H1 (cell line): ENCODE measurements around the gene USP20.

ENCODE experiments used
- ATF3 ChIP-seq: IDR thresholded peaks from 2 replicates; pipeline ENCODE4 v1.6.1; 2011; ENCODE audit warnings: low read depth, mild to moderate bottlenecking, low read length; ENCODE audit not compliant: insufficient read depth
- CREB1 ChIP-seq: IDR thresholded peaks from 2 replicates; pipeline ENCODE4 v1.6.1; 2012; ENCODE audit warnings: inconsistent platforms
- FOSL1 ChIP-seq: IDR thresholded peaks from 2 replicates; pipeline ENCODE4 v1.6.1; 2011; ENCODE audit warnings: mild to moderate bottlenecking, low read depth, low read length, moderate library complexity; ENCODE audit not compliant: insufficient read depth
- GABPA ChIP-seq: IDR thresholded peaks from 2 replicates; pipeline ENCODE4 v1.6.1; 2011; ENCODE audit warnings: mild to moderate bottlenecking, low read length, moderate library complexity, borderline replicate concordance; ENCODE audit not compliant: insufficient read depth
- JUN ChIP-seq: IDR thresholded peaks from 2 replicates; pipeline ENCODE4 v1.6.1; 2011; ENCODE audit warnings: low read depth, mild to moderate bottlenecking, improper control_type of control experiment, low read length
- MAX ChIP-seq: IDR thresholded peaks from 2 replicates; pipeline ENCODE4 v1.6.1; 2012; ENCODE audit warnings: inconsistent platforms
- NRF1 ChIP-seq: IDR thresholded peaks from 2 replicates; pipeline ENCODE4 v1.6.1; 2011; ENCODE audit warnings: mild to moderate bottlenecking, low read depth, low read length, improper control_type of control experiment
- POLR2A ChIP-seq, 2 experiments: IDR thresholded peaks; 1 replicate in 1 of 2; 2 replicates in 1 of 2; pipeline ENCODE4 v1.6.1; 2011; ENCODE audit warnings: low read depth in 2 of 2, low read length in 2 of 2, mild to moderate bottlenecking in 2 of 2; ENCODE audit errors: control extremely low read depth in 1 of 2
- POLR2AphosphoS5 ChIP-seq: IDR thresholded peaks from 2 replicates; pipeline ENCODE4 v1.6.1; 2011; ENCODE audit warnings: low read depth, low read length
- SIN3A ChIP-seq, 2 experiments: IDR thresholded peaks in 1 of 2; conservative IDR thresholded peaks in 1 of 2; 2 replicates each; pipeline ENCODE4 v1.6.1; 2011 to 2012; ENCODE audit warnings: low read length in 2 of 2, improper control_type of control experiment in 1 of 2, low read depth in 1 of 2, mild to moderate bottlenecking in 1 of 2
- SP1 ChIP-seq: IDR thresholded peaks from 2 replicates; pipeline ENCODE4 v1.6.1; 2011; ENCODE audit warnings: low read depth, low read length
- TEAD4 ChIP-seq: IDR thresholded peaks from 2 replicates; pipeline ENCODE4 v1.6.1; 2012; ENCODE audit warnings: low read depth, low read length, inconsistent platforms, mixed read lengths
- YY1 ChIP-seq: IDR thresholded peaks from 2 replicates; pipeline ENCODE4 v1.6.1; 2011; ENCODE audit warnings: low read depth, mild to moderate bottlenecking, low read length
- TF ChIP-seq, protein P1 (sequence below), 3 experiments: IDR thresholded peaks; 1 replicate in 2 of 3; 2 replicates in 1 of 3; pipeline versions ENCODE4 v1.5.1 to v1.6.1; 2011; ENCODE audit warnings: low read length in 3 of 3, mild to moderate bottlenecking in 3 of 3, inconsistent platforms in 2 of 3, low read depth in 1 of 3, moderate library complexity in 1 of 3; ENCODE audit not compliant: insufficient read depth in 1 of 3; ENCODE audit errors: control extremely low read depth in 1 of 3

DNA sequence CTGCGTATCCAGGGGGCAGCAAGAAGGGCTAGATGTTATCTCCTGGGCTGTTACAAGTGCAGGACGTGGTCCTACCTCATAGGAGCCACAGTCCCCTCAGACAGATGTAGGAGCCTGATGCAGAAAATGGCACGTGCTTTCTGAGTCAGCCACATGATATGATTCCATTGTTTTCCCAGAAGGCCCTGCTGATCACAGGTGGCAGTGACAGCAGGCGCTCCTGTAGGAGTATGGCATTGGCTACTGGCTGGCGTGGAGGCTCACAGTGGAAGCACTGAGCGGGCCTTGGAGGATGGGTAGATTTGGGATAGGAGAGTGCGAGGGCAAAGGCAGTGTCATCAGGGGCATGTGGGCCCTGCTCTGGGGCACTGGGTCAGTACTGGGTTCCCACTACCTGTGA lies 21.9 kb downstream of the USP20 start:
- TF ChIP-seq, protein P1, sequence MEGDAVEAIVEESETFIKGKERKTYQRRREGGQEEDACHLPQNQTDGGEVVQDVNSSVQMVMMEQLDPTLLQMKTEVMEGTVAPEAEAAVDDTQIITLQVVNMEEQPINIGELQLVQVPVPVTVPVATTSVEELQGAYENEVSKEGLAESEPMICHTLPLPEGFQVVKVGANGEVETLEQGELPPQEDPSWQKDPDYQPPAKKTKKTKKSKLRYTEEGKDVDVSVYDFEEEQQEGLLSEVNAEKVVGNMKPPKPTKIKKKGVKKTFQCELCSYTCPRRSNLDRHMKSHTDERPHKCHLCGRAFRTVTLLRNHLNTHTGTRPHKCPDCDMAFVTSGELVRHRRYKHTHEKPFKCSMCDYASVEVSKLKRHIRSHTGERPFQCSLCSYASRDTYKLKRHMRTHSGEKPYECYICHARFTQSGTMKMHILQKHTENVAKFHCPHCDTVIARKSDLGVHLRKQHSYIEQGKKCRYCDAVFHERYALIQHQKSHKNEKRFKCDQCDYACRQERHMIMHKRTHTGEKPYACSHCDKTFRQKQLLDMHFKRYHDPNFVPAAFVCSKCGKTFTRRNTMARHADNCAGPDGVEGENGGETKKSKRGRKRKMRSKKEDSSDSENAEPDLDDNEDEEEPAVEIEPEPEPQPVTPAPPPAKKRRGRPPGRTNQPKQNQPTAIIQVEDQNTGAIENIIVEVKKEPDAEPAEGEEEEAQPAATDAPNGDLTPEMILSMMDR (IDR thresholded peaks at IDR 0.05; ENCODE audit: control extremely low read depth in 1 of 3, insufficient read depth in 1 of 3, low read depth in 1 of 3, low read length in 3 of 3) = no peak
- TF ChIP-seq YY1 = no peak
- TF ChIP-seq CREB1 = no peak
- no peak for TF ChIP-seq FOSL1
- no peak for TF ChIP-seq TEAD4
- no peak for TF ChIP-seq ATF3
- no peak for TF ChIP-seq NRF1
- no peak for TF ChIP-seq POLR2A (IDR thresholded peaks at IDR 0.05; ENCODE audit: control extremely low read depth in 1 of 2, low read depth in 2 of 2, low read length in 2 of 2)
- TF ChIP-seq MAX = no peak
- TF ChIP-seq POLR2AphosphoS5 = no peak
- no peak for TF ChIP-seq SIN3A (conservative IDR thresholded peaks at IDR 0.05 in 1 of 2, IDR thresholded peaks at IDR 0.05 in 1 of 2; ENCODE audit: low read depth in 1 of 2, low read length in 2 of 2)
- TF ChIP-seq SP1 = no peak
- TF ChIP-seq GABPA = no peak
- TF ChIP-seq JUN = no peak
